Small intestine (tissue), 7 donors: Measurements from ENCODE around the gene SHISAL1. TPM values are rescaled to one million over a fixed set of nuclear protein-coding genes. Genes with fewer than 3 reads are reported as not detected.

Experiments used
- DNase-seq, 2 donors: peaks; one replicate each; pipeline versions ENCODE4 v3.0.0 to v3.0.0-alpha.2; 2013
- FAIRE-seq: peaks from 2 replicates; lab custom pipeline; 2012; peaks lifted over from hg19 to GRCh38; lab: Jason Lieb, UNC
- H3K27ac ChIP-seq, 3 donors: one replicate each; pipeline ENCODE4 v1.5.1; 2013; ENCODE audit warnings: low read length in 2 of 3, mild to moderate bottlenecking in 2 of 3, control low read depth in 1 of 3, inconsistent platforms in 1 of 3, low read depth in 1 of 3, moderate library complexity in 1 of 3
- H3K27me3 ChIP-seq, 3 donors: one replicate each; pipeline ENCODE4 v1.6.1; 2013; ENCODE audit warnings: low read length in 3 of 3, inconsistent platforms in 1 of 3; ENCODE audit not compliant: control insufficient read depth in 3 of 3, insufficient read depth in 3 of 3
- H3K36me3 ChIP-seq, 3 donors: one replicate each; pipeline ENCODE4 v1.6.1; 2013; ENCODE audit warnings: low read length in 3 of 3, inconsistent platforms in 1 of 3, low read depth in 1 of 3, mild to moderate bottlenecking in 1 of 3, moderate library complexity in 1 of 3; ENCODE audit not compliant: control insufficient read depth in 3 of 3, insufficient read depth in 2 of 3
- H3K4me1 ChIP-seq, 3 donors: one replicate each; pipeline ENCODE4 v1.6.1; 2013; ENCODE audit warnings: low read length in 2 of 3, inconsistent platforms in 1 of 3, low read depth in 1 of 3, mild to moderate bottlenecking in 1 of 3, moderate library complexity in 1 of 3; ENCODE audit not compliant: control insufficient read depth in 3 of 3, insufficient read depth in 2 of 3
- H3K4me3 ChIP-seq, 3 donors: one replicate each; pipeline ENCODE4 v1.5.1; 2013; ENCODE audit warnings: low read length in 3 of 3, control low read depth in 1 of 3, inconsistent platforms in 1 of 3, low read depth in 1 of 3, mild to moderate bottlenecking in 1 of 3, moderate library complexity in 1 of 3
- H3K9me3 ChIP-seq, 2 donors: one replicate each; pipeline ENCODE4 v1.6.1; 2013; ENCODE audit warnings: low read depth in 1 of 2, low read length in 1 of 2; ENCODE audit not compliant: control insufficient read depth in 2 of 2, insufficient read depth in 1 of 2
- WGBS, 3 donors: extraction: QIAGEN DNeasy Blood & Tissue Kit; methylation state at CpG; one replicate each; pipeline ENCODE4 v1.1.7; 2013; 5-methylcytosine and 5-hydroxymethylcytosine counted together
- polyA plus RNA-seq, 4 donors: library from polyadenylated mRNA; stranded (reverse) in 3 of 4; unstranded in 1 of 4; fragments of 200-250 nt in 3 of 4; fragments of 120-200 nt in 1 of 4; gene quantifications; one replicate each; pipeline versions ENCODE4 v1.2.1 to v1.2.3, GENCODE V29; 2013
- donor health status: healthy with polysubstance abuse.
- donor health status: control.
- donor health status: control.
- donor health status: Bipolar disorder and iron deficiency.
- donor health status: healthy.

SHISAL1 gene
- polyA plus RNA-seq, 4 donors: under 0.01 to 1.2 (median 0.55) TPM

- no peaks in the 10 kb centered on the region for H3K9me3 ChIP-seq
- no peaks in the 10 kb centered on the region for H3K27me3 ChIP-seq
- 84 to 88% (median 86%) methylated on average over 9 of the region's 9 CpGs for WGBS, 3 donors
- H3K4me1 ChIP-seq: no peaks in the 10 kb centered on the region
- H3K27ac ChIP-seq: no peak overlapping the region
- H3K4me3 ChIP-seq: no peak overlapping the region
- H3K36me3 ChIP-seq: no peaks in the 10 kb centered on the region
- DNase-seq (no peak), FAIRE-seq (no peak)
Observed at GRCh38 chr22:44206330-44206645, 106.5 kb downstream of the SHISAL1 start.

GRCh38 chr22:44205516-44206329 lies 107.0 kb downstream of the SHISAL1 start:
- no peak overlapping the region for H3K4me3 ChIP-seq
- no peak overlapping the region for H3K27ac ChIP-seq
- FAIRE-seq (no peak), DNase-seq (no peak)
- H3K9me3 ChIP-seq: no peaks in the 10 kb centered on the region
- WGBS, 3 donors: 85 to 92% (median 87%) methylated on average over 13 to 16 of the region's 16 CpGs
- H3K27me3 ChIP-seq: no peaks in the 10 kb centered on the region
- no peaks in the 10 kb centered on the region for H3K36me3 ChIP-seq
- no peaks in the 10 kb centered on the region for H3K4me1 ChIP-seq

GRCh38 chr22:44204739-44205515 lies 107.8 kb downstream of the SHISAL1 start:
- Histone ChIP-seq H3K27me3 (no peaks in the 10 kb centered on the region), H3K9me3 (no peaks in the 10 kb centered on the region), H3K36me3 (no peaks in the 10 kb centered on the region), H3K4me3 (no peak overlapping the region), H3K27ac (no peak overlapping the region), H3K4me1 (no peaks in the 10 kb centered on the region)
- no peak for DNase-seq
- no peak for FAIRE-seq
- WGBS, 3 donors: 81 to 87% (median 83%) methylated on average over 16 of the region's 16 CpGs

- Histone ChIP-seq H3K27me3 (no peaks in the 10 kb centered on the region), H3K9me3 (no peaks in the 10 kb centered on the region), H3K27ac (no peak overlapping the region), H3K36me3 (no peaks in the 10 kb centered on the region), H3K4me3 (no peak overlapping the region), H3K4me1 (no peaks in the 10 kb centered on the region)
- no peak for DNase-seq
- no peak for FAIRE-seq
- WGBS, 3 donors: 53 to 76% (median 55%) methylated on average over 6 of the region's 6 CpGs
Observed at GRCh38 chr22:44203203-44203602, 109.5 kb downstream of the SHISAL1 start.

- Histone ChIP-seq H3K4me3 (no peak overlapping the region), H3K9me3 (no peaks in the 10 kb centered on the region), H3K4me1 (no peaks in the 10 kb centered on the region), H3K27me3 (no peaks in the 10 kb centered on the region), H3K27ac (no peak overlapping the region), H3K36me3 (no peaks in the 10 kb centered on the region)
- WGBS, 3 donors: 69 to 77% (median 73%) methylated on average over 11 of the region's 11 CpGs
- DNase-seq (no peak), FAIRE-seq (no peak)
Observed at GRCh38 chr22:44202261-44202789, 110.4 kb downstream of the SHISAL1 start.

GRCh38 chr22:44201665-44202064 lies 111.1 kb downstream of the SHISAL1 start:
- Histone ChIP-seq H3K36me3 (no peaks in the 10 kb centered on the region), H3K27me3 (no peaks in the 10 kb centered on the region), H3K4me1 (no peaks in the 10 kb centered on the region), H3K9me3 (no peaks in the 10 kb centered on the region), H3K4me3 (no peak overlapping the region), H3K27ac (no peak overlapping the region)
- DNase-seq: no peak
- WGBS, 3 donors: 73 to 82% (median 78%) methylated on average over 12 of the region's 12 CpGs
- FAIRE-seq: no peak

GRCh38 chr22:44200855-44201550 lies 111.7 kb downstream of the SHISAL1 start:
- FAIRE-seq (no peak), DNase-seq (no peak)
- H3K4me1 ChIP-seq: no peaks in the 10 kb centered on the region
- H3K4me3 ChIP-seq: no peak overlapping the region
- no peaks in the 10 kb centered on the region for H3K36me3 ChIP-seq
- H3K27ac ChIP-seq: no peak overlapping the region
- no peaks in the 10 kb centered on the region for H3K27me3 ChIP-seq
- H3K9me3 ChIP-seq: no peaks in the 10 kb centered on the region
- 50 to 72% (median 59%) methylated on average over 15 to 17 of the region's 17 CpGs for WGBS, 3 donors

- Histone ChIP-seq H3K4me1 (no peaks in the 10 kb centered on the region), H3K36me3 (no peaks in the 10 kb centered on the region), H3K27me3 (no peaks in the 10 kb centered on the region), H3K4me3 (no peak overlapping the region), H3K9me3 (no peaks in the 10 kb centered on the region), H3K27ac (no peak overlapping the region)
- FAIRE-seq (no peak), DNase-seq (no peak)
- 70 to 89% (median 80%) methylated on average over 6 of the region's 6 CpGs for WGBS, 3 donors
Observed at GRCh38 chr22:44200451-44200850, 112.3 kb downstream of the SHISAL1 start.
